DOHH2 (cell line): Measurements from ENCODE around the gene CHD9.

Source experiments
- H3F3A ChIP-seq: fragments of 200-600 bp; sonication (generic), shearing (Covaris generic); 2 replicates; pipeline ENCODE4 v1.6.0; 2016; ENCODE audit warnings: antibody characterized with exemption, mild to moderate bottlenecking; ENCODE audit not compliant: control insufficient read depth, insufficient read depth
- H3K27ac ChIP-seq: fragments of 200-600 bp; sonication (generic); 2 replicates; pipeline ENCODE4 v1.5.1; 2014; ENCODE audit warnings: low read depth, mild to moderate bottlenecking, low read length, moderate library complexity
- H3K27me3 ChIP-seq: fragments of 200-600 bp; sonication (generic); 2 replicates; pipeline ENCODE4 v1.6.1; 2014; ENCODE audit warnings: mild to moderate bottlenecking, low read length, mixed read lengths; ENCODE audit not compliant: control insufficient read depth
- H3K36me3 ChIP-seq: fragments of 200-600 bp; sonication (generic); 2 replicates; pipeline ENCODE4 v1.6.1; 2014; ENCODE audit warnings: mild to moderate bottlenecking, low read length, moderate library complexity, mixed read lengths; ENCODE audit not compliant: control insufficient read depth
- H3K4me1 ChIP-seq: fragments of 200-600 bp; sonication (generic); 2 replicates; pipeline ENCODE4 v1.6.1; 2014; ENCODE audit warnings: mild to moderate bottlenecking, low read length, mixed read lengths; ENCODE audit not compliant: control insufficient read depth
- H3K4me2 ChIP-seq: fragments of 200-600 bp; sonication (generic); 2 replicates; pipeline ENCODE4 v1.6.0; 2014; ENCODE audit warnings: mild to moderate bottlenecking, low read length, moderate library complexity
- H3K4me3 ChIP-seq: fragments of 200-600 bp; sonication (generic); 2 replicates; pipeline ENCODE4 v1.5.1; 2014; ENCODE audit warnings: mild to moderate bottlenecking, low read length, mixed read lengths
- H3K79me2 ChIP-seq: fragments of 200-600 bp; sonication (generic); 2 replicates; pipeline ENCODE4 v1.6.1; 2014; ENCODE audit warnings: mild to moderate bottlenecking, low read length, mixed read lengths; ENCODE audit not compliant: control insufficient read depth
- H3K9me2 ChIP-seq: fragments of 200-600 bp; sonication (generic); replicated peaks from 2 replicates; pipeline ENCODE4 v1.6.1; 2014; ENCODE audit warnings: mild to moderate bottlenecking, low read length, mixed read lengths; ENCODE audit not compliant: control insufficient read depth
- H3K9me3 ChIP-seq: fragments of 200-600 bp; sonication (generic); 2 replicates; pipeline ENCODE4 v1.6.1; 2014; ENCODE audit warnings: antibody characterized with exemption, low read length, mixed read lengths; ENCODE audit not compliant: control insufficient read depth, insufficient read depth
- H4K20me1 ChIP-seq: fragments of 200-600 bp; sonication (generic); 2 replicates; pipeline ENCODE4 v1.6.0; 2014; ENCODE audit warnings: low read depth, mild to moderate bottlenecking, antibody characterized with exemption, low read length, moderate library complexity; ENCODE audit not compliant: control insufficient read depth, insufficient read depth
- EZH2phosphoT487 ChIP-seq: fragments of 200-600 bp; sonication (generic); IDR thresholded peaks from 2 replicates; pipeline ENCODE4 v1.6.1; 2017; ENCODE audit warnings: borderline replicate concordance, mild to moderate bottlenecking, antibody characterized with exemption, low read length, moderate library complexity, mixed read lengths
- TF ChIP-seq, protein P1 (sequence below): fragments of 200-600 bp; sonication (generic); IDR thresholded peaks from one replicate; pipeline ENCODE4 v1.5.1; 2014; ENCODE audit warnings: antibody characterized with exemption, mild to moderate bottlenecking, low read depth, low read length; ENCODE audit not compliant: poor library complexity, severe bottlenecking

Gene CHD9

DNA sequence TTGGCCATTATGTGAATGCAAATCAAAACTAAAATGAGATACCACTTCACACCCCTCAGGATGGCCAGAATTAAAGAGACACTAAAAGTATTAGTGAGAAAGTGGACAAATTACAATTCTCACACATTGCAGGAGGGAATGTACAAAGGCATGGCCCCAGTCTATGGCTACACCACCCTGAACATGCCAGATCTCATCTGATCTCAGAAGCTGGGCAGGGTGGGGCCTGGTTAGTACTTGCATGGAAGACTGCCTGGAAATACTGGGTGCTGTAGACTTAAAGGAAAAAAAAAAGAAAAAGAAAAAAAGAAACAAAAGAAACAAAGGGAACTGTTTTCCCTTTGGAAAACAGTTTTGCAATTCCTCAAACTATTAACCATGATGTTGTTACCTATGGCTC, 282.5 kb downstream of the CHD9 start:
- H3K36me3 ChIP-seq: no peaks in the 10 kb centered on the region
- no peaks in the 10 kb centered on the region for H3F3A ChIP-seq
- H4K20me1 ChIP-seq: no peaks in the 10 kb centered on the region
- no peaks in the 10 kb centered on the region for H3K9me2 ChIP-seq
- H3K79me2 ChIP-seq: no peaks in the 10 kb centered on the region
- no peaks in the 10 kb centered on the region for H3K4me1 ChIP-seq
- no peak overlapping the region for H3K4me3 ChIP-seq
- no peak overlapping the region for H3K27ac ChIP-seq
- TF ChIP-seq EZH2phosphoT487: no peak
- TF ChIP-seq, protein P1, sequence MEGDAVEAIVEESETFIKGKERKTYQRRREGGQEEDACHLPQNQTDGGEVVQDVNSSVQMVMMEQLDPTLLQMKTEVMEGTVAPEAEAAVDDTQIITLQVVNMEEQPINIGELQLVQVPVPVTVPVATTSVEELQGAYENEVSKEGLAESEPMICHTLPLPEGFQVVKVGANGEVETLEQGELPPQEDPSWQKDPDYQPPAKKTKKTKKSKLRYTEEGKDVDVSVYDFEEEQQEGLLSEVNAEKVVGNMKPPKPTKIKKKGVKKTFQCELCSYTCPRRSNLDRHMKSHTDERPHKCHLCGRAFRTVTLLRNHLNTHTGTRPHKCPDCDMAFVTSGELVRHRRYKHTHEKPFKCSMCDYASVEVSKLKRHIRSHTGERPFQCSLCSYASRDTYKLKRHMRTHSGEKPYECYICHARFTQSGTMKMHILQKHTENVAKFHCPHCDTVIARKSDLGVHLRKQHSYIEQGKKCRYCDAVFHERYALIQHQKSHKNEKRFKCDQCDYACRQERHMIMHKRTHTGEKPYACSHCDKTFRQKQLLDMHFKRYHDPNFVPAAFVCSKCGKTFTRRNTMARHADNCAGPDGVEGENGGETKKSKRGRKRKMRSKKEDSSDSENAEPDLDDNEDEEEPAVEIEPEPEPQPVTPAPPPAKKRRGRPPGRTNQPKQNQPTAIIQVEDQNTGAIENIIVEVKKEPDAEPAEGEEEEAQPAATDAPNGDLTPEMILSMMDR: no peak
- H3K9me3 ChIP-seq: no peaks in the 10 kb centered on the region
- H3K4me2 ChIP-seq: no peak overlapping the region
- H3K27me3 ChIP-seq: no peaks in the 10 kb centered on the region; the same call in 1 of the 2 replicates

DNA sequence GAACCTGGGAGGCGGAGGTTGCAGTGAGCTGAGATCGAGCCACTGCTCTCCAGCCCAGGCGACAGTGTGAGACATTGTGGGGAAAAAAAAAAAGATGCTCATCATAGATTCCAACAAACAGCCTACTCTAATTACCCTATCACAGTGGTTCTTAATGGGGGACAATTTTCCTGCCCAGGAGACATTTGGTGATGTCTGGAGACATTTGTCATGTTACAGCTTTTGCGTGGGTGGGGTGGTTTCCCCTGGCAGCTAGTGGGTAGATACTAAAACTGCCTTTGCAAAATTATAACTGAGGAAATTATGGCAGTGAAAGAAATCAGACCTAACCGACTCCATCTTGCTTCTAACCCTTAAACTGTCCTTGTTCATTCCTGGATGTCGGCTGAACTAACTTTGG, 287.0 kb downstream of the CHD9 start:
- TF ChIP-seq EZH2phosphoT487: no peak
- TF ChIP-seq, protein P1: no peak
- Histone ChIP-seq H3K4me3 (no peak overlapping the region), H3K27me3 (no peaks in the 10 kb centered on the region; the same call in 1 of the 2 replicates)

DNA sequence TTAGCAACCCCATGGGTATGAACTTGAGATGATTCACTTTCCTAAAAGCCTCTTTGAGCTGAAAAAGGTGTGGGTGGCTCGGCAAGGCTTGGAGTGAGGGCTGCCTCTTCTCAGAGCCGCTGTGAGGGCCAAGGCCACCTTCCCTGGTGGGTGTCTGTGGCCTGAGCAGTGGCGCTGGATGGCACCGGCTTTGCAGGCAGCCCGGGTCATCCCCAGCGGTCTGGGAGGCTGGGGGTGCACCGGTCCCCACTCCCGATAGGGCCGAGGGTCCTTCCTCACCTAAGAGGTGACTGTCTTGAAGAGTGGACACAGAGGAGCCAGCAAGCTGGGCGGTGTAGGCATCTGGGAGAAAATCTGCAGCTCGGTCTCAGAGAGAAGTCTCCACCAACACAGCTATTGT, 300.3 kb downstream of the CHD9 start:
- Histone ChIP-seq H3K36me3 (no peaks in the 10 kb centered on the region), H3F3A (no peaks in the 10 kb centered on the region), H3K27ac (no peak overlapping the region), H3K4me2 (no peak overlapping the region), H3K9me2 (no peaks in the 10 kb centered on the region), H3K27me3 (no peaks in the 10 kb centered on the region; the same call in 1 of the 2 replicates), H3K79me2 (no peaks in the 10 kb centered on the region), H3K4me1 (peaks cover 11% of the 10 kb centered on the region), H4K20me1 (no peaks in the 10 kb centered on the region), H3K9me3 (no peaks in the 10 kb centered on the region), H3K4me3 (no peak overlapping the region)
- TF ChIP-seq, protein P1: no peak

More for the DNA sequence above, 287.0 kb downstream of the CHD9 start:
- Histone ChIP-seq H3F3A (no peaks in the 10 kb centered on the region), H3K36me3 (no peaks in the 10 kb centered on the region), H3K79me2 (no peaks in the 10 kb centered on the region), H3K4me1 (no peaks in the 10 kb centered on the region), H3K9me3 (no peaks in the 10 kb centered on the region), H3K4me2 (no peak overlapping the region), H4K20me1 (no peaks in the 10 kb centered on the region), H3K27ac (no peak overlapping the region), H3K9me2 (no peaks in the 10 kb centered on the region)
